Omental fat pad (tissue), 4 donors: ENCODE data around the gene KLHL17. TPM values are rescaled to one million over a fixed set of nuclear protein-coding genes. Genes with fewer than 3 reads are reported as not detected.
A peak's percentile ranks its signal among the peaks of the same experiment; 100 is the strongest.

Source experiments
- ATAC-seq: fragments of 150-250 bp; one replicate; pipeline ENCODE4 v1.9.1; 2016; ENCODE audit warnings: mild to moderate bottlenecking, moderate library complexity; ENCODE audit not compliant: low FRiP score
- DNase-seq: peaks from one replicate; pipeline ENCODE4 v3.0.0-alpha.2; 2019; ENCODE audit warnings: low spot score
- total RNA-seq, 4 donors: library from RNA; depleted of rRNA; stranded (reverse); fragments of >200 nt; gene quantifications; one replicate each; pipeline ENCODE4 v1.1.0, GENCODE V29; 2016
- TF ChIP-seq, protein P1 (sequence below), 3 donors: fragments of 450-650 bp; IDR thresholded peaks; one replicate each; pipeline ENCODE4 v1.5.1; 2016 to 2017; ENCODE audit warnings: antibody characterized with exemption in 3 of 3, mild to moderate bottlenecking in 3 of 3, moderate library complexity in 2 of 3

KLHL17 gene
- total RNA-seq, 4 donors from 2014 or later, result 3.4 to 6.8 (median 6.2) TPM

DNA sequence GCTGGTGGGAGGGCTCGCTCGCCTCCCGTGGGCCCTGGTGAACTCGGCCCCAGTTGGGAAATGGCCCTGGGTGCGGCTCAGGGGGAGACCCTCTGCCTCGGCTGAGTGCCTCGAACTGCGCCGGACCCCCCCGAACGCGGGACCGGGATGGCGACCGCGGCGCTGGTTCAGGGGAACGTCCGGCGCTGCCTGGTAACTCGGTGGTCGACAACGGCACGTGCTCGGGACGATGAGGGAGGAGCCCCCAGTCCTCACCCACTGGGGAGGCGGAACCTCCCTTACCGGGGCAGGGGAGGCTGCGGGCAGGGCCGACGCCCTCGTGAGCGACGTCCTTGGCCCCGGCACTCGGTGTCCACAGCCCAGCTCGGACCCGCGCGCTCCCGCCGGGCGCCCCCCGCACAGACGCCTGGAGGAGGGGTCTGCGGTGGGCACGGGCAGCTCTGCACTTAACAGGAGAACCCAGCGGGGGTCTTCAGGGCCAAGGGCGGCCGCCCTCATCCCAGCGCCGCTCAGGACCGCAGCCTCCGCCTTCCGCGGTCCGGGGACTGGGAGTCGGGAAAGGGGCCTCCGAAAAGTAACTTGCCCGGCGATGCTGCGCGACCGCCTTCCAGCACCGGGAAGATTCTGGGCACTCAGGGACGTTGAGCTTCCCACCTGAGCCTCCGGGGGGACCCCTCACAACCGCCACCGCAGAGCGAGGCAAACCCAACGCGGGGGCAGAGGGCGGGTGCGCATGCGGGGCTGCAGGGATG lies 37.8 kb downstream of the KLHL17 start:
- TF ChIP-seq, protein P1, sequence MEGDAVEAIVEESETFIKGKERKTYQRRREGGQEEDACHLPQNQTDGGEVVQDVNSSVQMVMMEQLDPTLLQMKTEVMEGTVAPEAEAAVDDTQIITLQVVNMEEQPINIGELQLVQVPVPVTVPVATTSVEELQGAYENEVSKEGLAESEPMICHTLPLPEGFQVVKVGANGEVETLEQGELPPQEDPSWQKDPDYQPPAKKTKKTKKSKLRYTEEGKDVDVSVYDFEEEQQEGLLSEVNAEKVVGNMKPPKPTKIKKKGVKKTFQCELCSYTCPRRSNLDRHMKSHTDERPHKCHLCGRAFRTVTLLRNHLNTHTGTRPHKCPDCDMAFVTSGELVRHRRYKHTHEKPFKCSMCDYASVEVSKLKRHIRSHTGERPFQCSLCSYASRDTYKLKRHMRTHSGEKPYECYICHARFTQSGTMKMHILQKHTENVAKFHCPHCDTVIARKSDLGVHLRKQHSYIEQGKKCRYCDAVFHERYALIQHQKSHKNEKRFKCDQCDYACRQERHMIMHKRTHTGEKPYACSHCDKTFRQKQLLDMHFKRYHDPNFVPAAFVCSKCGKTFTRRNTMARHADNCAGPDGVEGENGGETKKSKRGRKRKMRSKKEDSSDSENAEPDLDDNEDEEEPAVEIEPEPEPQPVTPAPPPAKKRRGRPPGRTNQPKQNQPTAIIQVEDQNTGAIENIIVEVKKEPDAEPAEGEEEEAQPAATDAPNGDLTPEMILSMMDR (IDR thresholded peaks at IDR 0.05), result no peak
- no peak for DNase-seq

DNA sequence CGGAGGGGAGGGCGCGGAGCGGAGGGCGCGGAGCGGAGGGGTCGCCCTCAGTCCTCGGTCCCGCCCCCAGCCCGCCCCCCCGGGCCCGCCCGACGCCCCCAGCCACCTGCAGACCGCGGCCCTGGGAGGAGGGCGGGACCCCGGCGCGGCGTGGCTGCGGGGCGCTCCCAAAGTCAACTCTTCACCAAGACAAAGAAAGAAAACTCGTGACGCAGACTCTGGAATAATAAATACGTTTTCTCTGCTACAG lies 38.3 kb downstream of the KLHL17 start:
- DNase-seq, result no peak
- no peak for ATAC-seq
- TF ChIP-seq, protein P1 (IDR thresholded peaks at IDR 0.05), result no peak

More for the DNA sequence above, 37.8 kb downstream of the KLHL17 start:
- no peak for ATAC-seq

DNA sequence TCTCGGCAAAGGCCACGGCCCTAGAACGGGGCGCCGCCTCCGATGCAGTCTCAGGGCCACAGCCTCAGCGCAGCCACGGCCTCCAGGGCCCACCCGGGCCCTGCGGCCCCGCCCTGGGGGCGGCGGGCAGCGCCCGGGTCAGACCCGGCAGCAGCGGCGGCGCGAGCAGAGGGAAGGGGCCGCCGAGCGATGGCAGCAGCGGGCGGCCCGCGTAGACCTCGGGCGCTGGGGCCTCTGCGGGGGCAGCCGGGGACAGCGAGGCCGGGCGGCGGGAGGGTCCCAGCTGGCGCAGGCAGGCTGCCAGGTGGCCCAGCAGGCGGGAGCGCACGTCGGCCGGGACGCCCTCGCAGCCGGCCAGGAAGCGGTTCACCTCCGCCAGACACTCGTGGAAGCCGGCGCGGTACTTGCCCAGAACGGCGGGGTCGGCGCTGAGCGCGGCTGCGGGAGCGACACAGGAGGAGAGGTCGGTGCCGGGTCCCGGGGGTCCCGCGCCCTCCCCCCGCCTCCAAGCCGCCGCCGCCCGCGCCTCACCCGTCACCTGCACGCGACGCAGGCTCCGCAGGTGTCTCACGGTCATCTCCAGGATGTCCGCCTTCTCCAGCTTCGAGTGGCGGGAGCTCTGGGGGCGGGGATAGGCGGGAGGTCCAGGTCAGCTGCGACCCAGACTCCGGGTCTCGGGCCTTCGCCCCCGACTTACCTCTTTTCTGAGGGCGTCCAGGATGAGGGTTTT lies 38.8 kb downstream of the KLHL17 start:
- TF ChIP-seq, protein P1 (IDR thresholded peaks at IDR 0.05), result no peak
- no peak for DNase-seq
- no peak for ATAC-seq

DNA sequence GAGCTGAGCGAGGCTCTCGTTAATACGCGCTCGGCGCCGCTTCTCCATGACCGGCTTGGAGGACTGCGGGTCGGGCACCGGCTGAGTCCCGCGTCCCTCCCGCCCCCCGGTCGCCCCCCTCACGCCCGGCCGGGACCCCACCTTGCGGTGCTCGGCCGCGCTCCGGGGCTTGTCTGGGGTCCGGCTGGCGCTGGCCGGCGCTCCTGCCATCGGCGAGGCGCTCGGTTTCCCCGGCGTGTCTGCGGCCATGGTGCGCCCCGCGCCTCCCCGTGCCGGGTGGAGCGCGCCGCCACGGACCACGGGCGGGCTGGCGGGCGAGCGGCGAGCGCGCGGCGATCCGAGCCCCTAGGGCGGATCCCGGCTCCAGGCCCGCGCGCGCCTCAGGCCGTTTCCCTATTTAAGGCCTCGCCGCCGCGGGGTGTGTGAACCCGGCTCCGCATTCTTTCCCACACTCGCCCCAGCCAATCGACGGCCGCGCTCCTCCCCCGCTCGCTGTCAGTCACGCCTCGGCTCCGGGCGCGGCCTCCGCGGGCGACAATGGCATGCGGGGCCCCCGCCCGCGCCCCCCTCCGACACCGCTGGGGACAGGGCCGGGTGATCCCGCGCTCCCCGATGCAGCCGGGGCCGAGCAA lies 39.5 kb downstream of the KLHL17 start, which contains the start of gene HES4:
HES4 (minus strand) TSS at position 373 of the 632 bp plus-strand sequence; CDS start at position 249, 124 bp downstream.
- ATAC-seq (peak; percentile 77), DNase-seq (peak; percentile 63)
- TF ChIP-seq, protein P1 (IDR thresholded peaks at IDR 0.05), result no peak

DNA sequence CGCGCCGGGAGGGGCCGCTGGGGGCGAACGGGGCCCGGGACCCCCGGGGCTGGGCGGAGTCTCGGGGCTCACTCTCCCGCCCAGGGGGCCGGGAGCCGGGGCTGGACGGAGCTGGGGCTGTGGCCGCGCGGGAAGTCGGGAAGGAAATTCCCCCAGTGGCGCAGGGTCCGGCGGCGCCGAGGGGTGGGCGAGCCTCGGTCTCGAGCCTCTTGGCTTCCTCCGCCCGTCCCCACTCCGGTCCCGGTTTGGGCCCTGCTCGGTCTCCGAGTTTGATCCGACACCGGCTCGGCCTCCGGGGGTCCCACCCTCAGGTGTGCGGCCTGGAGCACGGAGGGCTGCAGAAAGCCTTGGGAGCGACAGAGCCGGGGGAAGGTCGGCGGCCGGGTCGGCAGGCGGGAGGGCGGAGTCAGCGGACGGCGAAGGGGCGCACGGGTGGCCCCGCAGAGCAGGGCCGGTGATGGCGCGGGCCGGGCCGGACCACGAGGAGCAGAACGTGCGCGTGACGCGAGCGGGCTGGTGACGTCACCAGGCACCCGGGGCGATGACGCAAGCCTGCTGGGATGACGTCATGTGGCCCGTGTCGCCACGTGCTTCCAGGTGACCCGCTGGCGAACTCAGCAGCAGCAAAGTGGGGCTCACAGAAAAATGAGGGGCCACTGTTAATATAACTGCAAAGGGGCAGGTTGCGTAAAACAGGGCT lies 40.1 kb downstream of the KLHL17 start:
- TF ChIP-seq, protein P1 (IDR thresholded peaks at IDR 0.05), result no peak
- ATAC-seq (peak; percentile 70), DNase-seq (peak; percentile 66)

DNA sequence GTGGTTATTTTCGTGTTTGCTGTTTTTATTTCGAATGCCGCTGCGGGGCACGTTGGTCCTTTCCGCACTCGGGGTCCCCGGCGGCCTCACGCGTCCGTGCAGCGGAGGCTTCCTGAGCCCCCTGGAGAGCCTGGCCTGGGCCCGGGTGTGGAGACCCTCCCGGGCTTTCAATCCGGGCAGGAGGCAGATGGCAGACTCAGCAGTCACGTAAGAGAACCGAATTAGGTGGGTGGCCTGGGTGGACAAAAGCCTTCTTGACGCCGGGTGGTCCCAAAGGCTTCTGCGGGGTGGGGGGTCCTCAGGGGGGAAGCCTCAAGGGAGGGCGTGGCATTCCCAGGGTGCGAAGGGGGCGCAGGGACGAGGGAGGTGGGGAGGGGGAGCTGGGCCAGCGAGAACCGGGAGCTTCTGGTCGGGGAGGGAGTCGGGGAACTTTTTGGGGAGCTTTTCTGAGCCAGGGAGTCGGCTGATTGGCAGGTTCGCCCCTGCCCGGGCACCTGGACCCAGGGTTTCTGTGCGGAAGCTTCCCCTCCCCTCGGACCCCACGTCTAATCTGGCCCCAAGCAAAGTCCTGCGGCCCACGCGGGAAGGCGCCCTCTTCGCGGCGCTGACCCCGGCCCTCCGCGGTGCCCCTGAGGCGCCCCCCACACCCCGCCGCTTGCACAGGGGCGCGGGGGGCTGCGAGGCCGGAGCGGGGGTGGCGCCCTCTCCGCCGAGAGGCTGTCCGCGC lies 40.8 kb downstream of the KLHL17 start:
- DNase-seq (no peak), ATAC-seq (no peak)
- TF ChIP-seq, protein P1 (IDR thresholded peaks at IDR 0.05), result no peak
